CD4-positive, alpha-beta T cell treated with Interleukin-15 for 1 hour (primary cell): Measurements from ENCODE around the gene PDHX.

Source experiments
- DNase-seq: peaks from one replicate; pipeline ENCODE4 v3.0.0-alpha.2; 2020

Gene PDHX

GRCh38 chr11:34960277-34960676 is 43.9 kb downstream of the PDHX start:
- DNase-seq = no peak

DNA sequence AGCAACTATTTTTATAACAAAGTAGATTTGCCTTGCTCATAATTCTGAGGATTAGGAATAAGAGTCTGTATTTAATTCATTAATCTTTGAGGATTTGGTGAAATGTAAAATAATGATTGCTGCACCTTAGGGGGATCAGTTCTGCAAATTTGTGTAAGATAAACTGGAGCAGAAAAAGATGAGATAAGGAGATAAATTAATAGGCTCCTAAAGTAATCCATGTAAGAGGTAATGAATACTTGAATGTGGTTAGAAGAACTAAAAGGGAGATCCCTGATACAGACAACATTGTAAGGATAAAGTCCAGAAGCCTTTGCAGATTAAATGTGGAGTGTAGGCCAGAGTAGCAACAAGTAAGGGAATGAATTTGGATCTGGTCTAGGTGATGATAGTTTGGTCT is 45.6 kb downstream of the PDHX start:
- no peak for DNase-seq

DNA sequence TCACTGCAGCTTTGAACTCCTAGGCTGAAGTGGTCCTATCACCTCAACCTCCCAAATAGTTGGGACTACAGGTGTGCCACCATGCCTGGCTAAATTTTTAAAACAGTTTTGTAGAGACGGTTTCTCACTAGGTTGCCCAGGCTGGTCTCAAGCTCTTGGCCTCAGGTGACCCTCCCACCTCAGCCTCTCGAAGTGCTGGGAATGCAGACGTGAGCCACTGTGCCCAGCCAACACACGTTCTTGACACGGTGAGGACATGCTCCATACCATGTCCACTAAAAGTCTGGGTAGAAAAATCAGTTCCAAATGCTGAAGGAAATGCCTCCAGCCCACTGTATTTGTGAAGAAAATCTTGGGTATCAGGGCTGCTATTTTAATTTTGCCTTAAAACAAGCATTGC is 46.9 kb downstream of the PDHX start:
- DNase-seq = no peak

GRCh38 chr11:34964610-34965331 is 48.4 kb downstream of the PDHX start:
- DNase-seq = no peak

DNA sequence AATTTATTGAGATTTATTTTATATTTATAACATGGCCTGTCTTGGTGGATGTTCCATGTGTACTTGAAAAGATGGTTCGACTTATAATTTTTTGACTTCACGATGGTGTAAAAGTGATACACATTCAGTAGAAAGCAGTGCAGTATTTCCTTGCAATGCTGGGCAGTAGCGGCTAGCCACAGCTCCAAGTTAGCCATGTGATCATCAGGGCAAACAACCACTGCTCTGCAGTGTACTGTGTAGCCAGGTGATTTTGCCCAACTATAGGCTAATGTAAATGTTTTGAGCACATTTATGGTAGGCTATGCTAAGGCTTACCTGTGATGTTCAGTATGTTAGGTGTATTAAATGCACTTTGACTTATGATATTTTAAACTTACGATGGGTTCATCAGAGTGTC is 52.4 kb downstream of the PDHX start:
- DNase-seq = no peak

GRCh38 chr11:34970033-34970432 is 53.6 kb downstream of the PDHX start:
- DNase-seq = no peak

DNA sequence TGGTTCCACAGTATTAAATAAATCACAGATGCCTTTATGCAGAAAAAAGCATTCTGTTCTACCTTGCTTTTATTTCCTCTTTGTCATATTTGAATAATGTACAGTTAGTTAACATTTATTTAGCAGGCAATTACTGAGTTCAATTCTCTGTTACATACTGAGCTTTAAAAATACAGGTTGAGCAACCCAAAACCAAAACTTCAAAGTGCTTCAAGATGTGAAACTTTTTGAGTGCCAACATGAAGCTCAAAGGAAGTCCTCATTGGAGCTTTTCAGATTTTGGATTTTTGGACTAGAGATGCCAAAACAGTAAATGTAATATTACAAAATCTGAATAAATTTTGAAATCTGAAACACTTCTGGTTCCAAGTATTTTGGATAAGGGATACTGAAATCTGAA is 54.1 kb downstream of the PDHX start:
- no peak for DNase-seq

- no peak for DNase-seq
Measured at GRCh38 chr11:34971928-34972327, 55.5 kb downstream of the PDHX start.

DNA sequence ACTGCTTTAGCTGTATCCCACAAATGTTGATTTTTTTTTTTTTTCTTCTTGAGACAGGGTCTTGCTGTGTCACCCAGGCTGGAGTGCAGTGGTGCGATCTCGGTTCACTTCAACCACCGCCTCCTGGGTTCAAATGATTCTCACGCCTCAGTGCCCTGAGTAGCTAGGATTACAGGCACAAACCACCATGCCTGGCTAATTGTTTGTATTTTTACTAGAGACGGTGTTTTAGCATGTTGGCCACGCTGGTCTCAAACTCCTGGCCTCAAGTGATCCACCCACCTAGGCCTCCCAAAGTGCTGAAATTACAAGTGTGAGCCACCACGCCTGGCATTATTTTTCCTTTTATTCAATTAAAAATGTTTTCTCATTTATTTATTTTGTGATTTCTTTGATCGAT is 55.9 kb downstream of the PDHX start:
- DNase-seq = no peak

GRCh38 chr11:34972892-34973291 is 56.5 kb downstream of the PDHX start:
- DNase-seq = no peak

DNA sequence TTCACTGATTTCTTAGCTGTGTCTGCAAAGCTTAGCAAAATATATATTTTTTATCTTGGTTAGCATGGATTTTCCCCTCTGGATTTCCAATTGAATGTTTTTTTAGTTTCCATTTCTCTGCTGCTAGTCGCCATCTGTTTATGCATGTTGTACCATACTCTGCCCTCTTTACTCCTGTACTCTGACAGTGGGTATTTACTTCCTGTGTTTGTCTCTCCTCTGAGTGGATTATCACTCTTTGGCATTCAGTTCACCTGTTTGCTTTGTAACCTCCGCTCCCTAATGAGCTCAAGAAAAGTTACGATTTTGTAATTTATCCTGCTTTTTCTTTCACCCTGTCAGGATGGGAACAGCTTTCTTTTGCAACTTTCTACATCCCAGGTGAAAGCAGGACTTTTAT is 59.1 kb downstream of the PDHX start:
- DNase-seq = no peak

DNA sequence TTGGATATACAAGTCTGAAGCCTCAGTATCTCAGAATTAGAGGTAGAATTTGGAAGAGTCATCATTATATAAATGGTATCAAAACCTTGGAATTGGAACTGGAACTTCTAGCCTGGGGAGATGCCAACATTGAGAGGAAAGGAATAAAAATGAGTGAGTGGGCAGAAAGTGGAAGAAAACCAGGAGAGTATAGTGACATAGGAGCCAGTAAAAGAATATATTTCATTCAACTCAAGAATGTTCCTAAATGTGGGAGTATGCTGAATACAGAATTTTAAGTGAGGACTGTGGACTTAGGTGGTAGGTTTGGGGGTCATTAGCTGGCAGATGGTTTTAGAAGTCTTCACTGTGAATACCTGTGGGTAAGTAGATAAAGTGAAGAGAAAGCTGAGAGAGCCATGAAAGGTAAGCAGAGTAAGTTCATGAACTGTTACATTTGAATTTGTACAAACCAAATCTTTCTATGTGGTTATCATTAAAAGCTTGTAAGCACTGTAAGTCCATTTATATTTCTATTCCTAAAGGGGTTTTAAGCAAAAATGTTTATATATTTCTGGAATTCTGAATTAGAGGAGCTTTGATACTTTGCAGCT is 60.2 kb downstream of the PDHX start:
- DNase-seq = no peak

- DNase-seq = no peak
Measured at GRCh38 chr11:34977089-34977912, 60.9 kb downstream of the PDHX start.

- DNase-seq = no peak
Measured at GRCh38 chr11:34978236-34979191, 62.1 kb downstream of the PDHX start.

- DNase-seq = no peak
Measured at GRCh38 chr11:34984514-34984913, 68.1 kb downstream of the PDHX start.

GRCh38 chr11:34986883-34987520 is 70.6 kb downstream of the PDHX start:
- no peak for DNase-seq

DNA sequence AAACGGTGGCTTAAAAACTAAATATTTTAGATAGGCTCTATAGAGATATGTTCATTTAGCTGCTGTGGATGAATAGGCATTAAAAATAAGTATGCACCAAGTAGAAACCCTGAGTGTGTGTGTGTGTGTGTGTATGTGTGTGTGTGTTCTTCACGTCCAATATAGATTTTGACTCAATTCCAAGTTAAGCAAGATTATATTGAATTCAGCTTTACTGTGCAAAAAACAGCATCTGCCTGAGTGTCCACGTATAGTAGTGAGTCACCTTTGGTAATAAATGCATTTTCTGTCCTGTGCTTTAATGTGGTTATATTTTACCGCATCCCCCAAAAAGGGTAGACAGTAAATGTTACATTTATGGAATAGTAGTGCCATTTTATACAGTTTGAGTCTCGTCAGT is 71.2 kb downstream of the PDHX start:
- DNase-seq = no peak

DNA sequence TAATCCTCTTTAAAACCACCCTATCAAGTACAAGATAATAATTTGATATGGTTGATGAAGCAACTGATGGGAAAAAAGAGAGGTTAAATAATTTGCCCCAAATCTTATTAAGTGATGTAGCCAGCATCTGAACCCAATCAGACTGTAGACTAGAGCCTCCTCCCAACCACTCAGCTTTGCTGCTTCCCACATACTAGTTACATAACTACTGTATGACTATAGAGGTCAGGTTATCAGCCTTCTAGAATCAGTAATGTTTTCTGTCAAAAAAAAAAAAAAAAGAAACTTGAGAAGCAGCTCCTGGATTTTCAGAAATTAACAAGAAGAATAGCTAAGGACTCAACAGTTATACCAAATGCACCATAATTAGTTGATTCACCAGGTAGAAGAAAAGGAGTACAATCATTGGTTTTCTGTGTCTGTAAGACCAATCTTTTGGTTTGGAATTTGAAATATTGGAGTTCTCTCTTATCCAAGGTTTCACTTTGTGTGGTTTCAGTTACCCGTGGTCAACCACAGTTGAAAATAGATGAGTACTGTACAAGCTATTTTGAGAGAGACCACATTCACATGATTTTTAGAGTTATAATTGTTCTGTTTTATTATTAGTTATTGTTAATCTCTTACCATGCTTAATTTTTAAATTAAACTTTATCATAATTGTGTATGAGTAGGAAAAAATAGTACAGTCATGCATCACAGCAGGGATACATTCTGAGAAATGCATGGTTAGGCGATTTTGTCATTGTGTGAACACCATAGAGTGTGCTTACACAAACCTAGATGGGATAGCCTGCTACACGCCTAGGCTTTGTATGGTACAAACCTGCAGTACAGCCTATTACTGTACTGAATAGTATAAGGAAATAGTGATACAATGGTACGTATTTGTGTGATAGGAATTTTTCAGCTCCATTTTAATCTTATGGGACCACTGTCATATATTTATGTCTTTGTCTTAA is 72.2 kb downstream of the PDHX start:
- DNase-seq = no peak

DNA sequence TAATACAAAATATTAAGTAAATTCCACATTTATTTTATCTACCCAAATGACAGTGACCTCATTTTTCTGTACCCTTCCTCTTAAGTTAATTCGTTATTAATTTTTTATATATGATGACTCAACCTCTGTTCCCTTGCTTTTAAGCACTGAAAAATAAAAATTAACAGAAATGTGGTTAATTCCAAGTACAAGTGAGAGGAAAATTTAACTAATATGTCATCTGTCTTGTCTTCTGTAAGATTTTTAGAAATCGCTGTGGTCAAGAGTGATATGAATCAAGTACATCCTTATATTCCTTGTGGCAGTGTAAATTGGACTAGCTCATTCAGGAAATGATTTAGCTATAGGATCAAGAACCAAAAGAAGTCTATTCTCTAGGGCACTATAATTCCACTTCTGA is 74.5 kb downstream of the PDHX start:
- no peak for DNase-seq

DNA sequence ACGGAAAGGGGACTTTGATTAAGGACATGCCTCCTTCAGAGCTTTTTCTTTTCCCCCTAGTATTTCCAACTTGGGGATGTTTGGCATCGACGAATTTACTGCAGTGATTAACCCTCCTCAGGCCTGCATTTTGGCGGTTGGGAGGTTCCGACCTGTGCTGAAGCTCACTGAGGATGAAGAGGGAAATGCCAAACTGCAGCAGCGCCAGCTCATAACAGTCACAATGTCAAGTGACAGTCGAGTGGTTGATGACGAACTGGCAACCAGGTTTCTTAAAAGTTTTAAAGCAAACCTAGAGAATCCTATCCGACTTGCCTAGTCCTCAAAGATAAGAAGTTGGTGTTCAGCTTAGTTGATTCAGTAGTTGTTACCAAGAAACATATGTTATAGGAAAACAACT is 78.4 kb downstream of the PDHX start:
- DNase-seq = no peak

DNA sequence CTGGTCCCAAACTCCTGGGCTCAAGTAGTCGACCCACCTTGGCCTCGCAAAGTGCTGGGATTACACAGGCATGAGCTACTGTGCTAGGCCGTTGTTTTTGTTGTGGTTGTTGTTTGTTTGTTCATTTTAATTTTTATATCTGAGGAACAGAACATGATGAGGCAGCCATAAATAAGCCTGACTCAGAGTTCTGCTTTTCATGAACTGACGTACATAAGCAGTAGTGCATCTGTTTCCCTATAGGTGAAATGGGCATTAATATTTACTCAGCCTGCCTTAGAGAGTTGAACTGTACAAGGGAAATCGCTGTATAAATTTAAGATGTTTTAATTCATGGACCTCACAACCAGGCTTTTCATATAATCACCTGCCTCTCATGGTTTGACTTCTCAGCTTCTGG is 80.5 kb downstream of the PDHX start:
- no peak for DNase-seq
